Central memory CD8-positive, alpha-beta T cell (primary cell): ENCODE results near the gene C4orf50.
A peak's percentile ranks its signal among the peaks of the same experiment; 100 is the strongest.
"Not testable (repeated sequence)": the region's sequence is repeated elsewhere in the genome, so short reads cannot be mapped to it uniquely, and the experiment has no call there.

Experiments used
- ATAC-seq: fragments of 150-1000 bp; cut with Tn5 transposase; replicated peaks from 2 replicates; pipeline ENCODE4 v1.10.0; 2022; ENCODE audit warnings: mild to moderate bottlenecking, moderate FRiP score, moderate number of reproducible peaks; ENCODE audit not compliant: poor library complexity, severe bottlenecking; ENCODE audit errors: extremely low read depth
- DNase-seq, 2 donors: peaks; one replicate each; pipeline ENCODE4 v3.0.0; 2021; ENCODE audit warnings: low spot score in 2 of 2
- H3K27ac Mint-ChIP-seq: one replicate; pipeline ENCODE4 v1.8.0; 2022; ENCODE audit warnings: low read depth, mild to moderate bottlenecking, moderate library complexity, mixed read lengths
- H3K27me3 Mint-ChIP-seq: one replicate; pipeline ENCODE4 v1.8.0; 2022; ENCODE audit warnings: mixed read lengths
- H3K36me3 Mint-ChIP-seq: one replicate; pipeline ENCODE4 v1.8.0; 2022; ENCODE audit warnings: mild to moderate bottlenecking, moderate library complexity, mixed read lengths; ENCODE audit not compliant: insufficient read depth
- H3K4me1 Mint-ChIP-seq: one replicate; pipeline ENCODE4 v1.8.0; 2022; ENCODE audit warnings: mixed read lengths
- H3K4me3 Mint-ChIP-seq: one replicate; pipeline ENCODE4 v1.8.0; 2022; ENCODE audit warnings: mild to moderate bottlenecking, moderate library complexity, mixed read lengths
- H3K9me3 Mint-ChIP-seq: one replicate; pipeline ENCODE4 v1.8.0; 2022; ENCODE audit warnings: mixed read lengths

Gene C4orf50

DNA sequence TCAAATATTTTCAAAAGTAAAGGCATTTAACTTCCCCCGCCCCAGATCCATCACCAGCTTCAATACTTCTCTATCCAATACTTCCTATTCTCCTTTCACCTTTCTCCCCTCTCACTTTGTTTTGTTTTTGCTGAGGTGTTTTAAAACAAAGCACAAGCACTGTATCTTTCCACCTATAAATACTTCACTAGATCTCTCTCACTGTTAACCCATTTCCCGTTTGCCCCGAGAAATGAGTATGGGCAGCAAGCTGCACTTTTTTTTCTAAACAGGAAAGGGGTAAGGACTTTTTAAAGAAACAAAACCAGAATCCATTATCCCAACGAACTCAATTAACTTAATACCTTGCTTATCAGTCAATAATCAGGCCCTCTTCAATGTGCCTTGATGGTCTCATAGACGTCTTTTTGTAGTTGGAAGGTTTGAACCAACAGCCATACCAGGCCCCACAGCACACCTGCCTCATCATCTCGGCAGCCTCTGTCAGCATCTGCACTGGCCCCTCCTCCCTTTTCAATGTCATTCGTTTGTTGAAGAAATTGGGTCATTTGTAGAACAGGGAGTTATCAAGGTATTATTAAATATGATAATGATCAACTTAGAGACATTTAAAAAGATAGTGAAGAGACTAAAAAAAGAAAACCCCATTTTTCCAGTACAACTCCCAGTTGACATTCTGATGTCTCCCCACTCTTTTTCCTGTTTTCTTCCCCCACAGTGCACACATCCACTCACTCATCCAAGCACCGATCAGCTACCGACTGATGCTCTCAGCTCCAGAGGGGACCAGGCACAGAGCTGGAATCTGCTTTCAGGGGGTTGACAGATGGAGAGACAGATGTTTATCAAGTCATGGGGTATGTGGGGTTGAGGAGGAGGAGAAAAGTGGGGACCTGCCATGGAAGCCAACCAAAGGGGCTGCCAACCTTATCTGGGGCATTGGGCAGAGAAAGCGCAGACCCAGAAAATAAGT lies 151.1 kb downstream of the C4orf50 start:
- H3K36me3 Mint-ChIP-seq = no peaks in the 10 kb centered on the region
- H3K27ac Mint-ChIP-seq = peak overlapping the region; percentile 12
- no peak for DNase-seq
- H3K4me1 Mint-ChIP-seq = peaks cover 24% of the 10 kb centered on the region
- peaks cover 46% of the 10 kb centered on the region for H3K27me3 Mint-ChIP-seq
- no peak for ATAC-seq
- peak overlapping the region; percentile 10 for H3K4me3 Mint-ChIP-seq
- no peaks in the 10 kb centered on the region for H3K9me3 Mint-ChIP-seq

DNA sequence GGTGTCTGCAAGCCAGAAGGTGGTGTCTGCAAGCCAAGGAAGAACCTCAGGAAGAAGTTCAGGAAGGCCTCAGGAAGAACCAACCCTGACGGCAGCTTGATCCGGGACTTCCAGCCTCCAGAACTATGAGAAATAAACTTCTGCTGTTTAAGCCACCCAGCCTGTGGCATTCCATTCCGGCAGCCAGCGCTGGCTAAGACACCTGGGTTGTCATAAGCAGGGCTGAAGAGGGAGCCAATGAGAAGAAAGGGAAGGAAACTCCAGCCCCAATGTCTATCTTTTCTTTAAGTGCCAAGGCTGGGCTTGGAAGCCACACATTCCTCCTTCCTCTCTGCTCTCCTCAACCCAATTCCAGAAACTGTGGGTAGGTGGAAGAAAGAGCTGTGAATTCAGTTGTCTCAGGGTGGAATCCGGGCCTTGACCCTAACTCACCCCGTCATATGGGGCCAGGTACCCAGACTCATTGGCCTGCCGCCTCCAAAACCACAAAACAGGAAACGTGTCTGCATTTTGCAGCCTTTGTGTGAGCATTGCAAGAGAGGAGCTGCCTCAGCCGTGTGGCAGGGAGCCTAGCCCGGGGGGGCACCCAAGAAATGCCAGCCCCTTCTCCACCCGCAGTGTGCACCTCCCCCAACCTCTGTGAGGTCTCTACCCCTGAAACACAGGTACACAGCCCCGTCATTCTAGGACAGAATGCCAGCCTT lies 152.2 kb downstream of the C4orf50 start:
- peaks cover 40% of the 10 kb centered on the region for H3K27me3 Mint-ChIP-seq
- DNase-seq (no peak), ATAC-seq (peak; percentile 40)
- H3K36me3 Mint-ChIP-seq = no peaks in the 10 kb centered on the region
- H3K4me1 Mint-ChIP-seq = peaks cover 24% of the 10 kb centered on the region
- peak overlapping the region; percentile 26 for H3K4me3 Mint-ChIP-seq
- H3K9me3 Mint-ChIP-seq = no peaks in the 10 kb centered on the region
- no peak overlapping the region for H3K27ac Mint-ChIP-seq

DNA sequence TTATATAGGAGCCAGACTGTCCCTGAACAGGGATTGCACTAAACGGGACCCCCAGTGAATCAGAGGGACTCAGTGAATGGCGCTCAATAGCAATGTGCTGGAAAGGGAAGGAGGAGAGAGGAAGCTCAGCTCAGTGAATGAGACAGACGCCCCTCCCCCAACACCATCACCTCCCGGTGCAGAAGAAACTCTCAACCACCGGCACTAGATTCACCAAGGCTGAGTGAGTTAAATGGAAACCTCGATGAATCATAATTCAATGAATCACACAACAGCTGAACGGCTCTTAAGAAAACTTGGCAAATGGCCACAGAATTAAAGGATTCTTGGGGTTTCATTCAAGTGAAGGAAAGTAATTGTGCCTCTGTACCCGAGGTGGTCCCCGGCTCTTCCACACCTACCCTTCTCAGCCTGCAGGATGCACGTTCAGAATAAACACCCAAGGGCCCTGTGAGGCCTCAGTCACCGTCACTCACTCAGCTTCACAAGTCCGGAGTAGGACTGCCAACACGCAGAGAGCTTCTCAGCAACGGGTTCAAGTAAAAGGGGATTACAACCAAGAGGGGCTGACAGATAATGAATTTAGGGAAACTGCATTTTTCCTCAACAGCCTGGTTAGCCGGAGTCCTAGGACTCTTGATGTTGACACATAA lies 154.6 kb downstream of the C4orf50 start:
- no peaks in the 10 kb centered on the region for H3K9me3 Mint-ChIP-seq
- peaks cover 28% of the 10 kb centered on the region for H3K27me3 Mint-ChIP-seq
- DNase-seq = no peak
- H3K4me3 Mint-ChIP-seq = no peak overlapping the region
- H3K27ac Mint-ChIP-seq = no peak overlapping the region
- H3K4me1 Mint-ChIP-seq = peaks cover 24% of the 10 kb centered on the region
- ATAC-seq = no peak
- no peaks in the 10 kb centered on the region for H3K36me3 Mint-ChIP-seq

DNA sequence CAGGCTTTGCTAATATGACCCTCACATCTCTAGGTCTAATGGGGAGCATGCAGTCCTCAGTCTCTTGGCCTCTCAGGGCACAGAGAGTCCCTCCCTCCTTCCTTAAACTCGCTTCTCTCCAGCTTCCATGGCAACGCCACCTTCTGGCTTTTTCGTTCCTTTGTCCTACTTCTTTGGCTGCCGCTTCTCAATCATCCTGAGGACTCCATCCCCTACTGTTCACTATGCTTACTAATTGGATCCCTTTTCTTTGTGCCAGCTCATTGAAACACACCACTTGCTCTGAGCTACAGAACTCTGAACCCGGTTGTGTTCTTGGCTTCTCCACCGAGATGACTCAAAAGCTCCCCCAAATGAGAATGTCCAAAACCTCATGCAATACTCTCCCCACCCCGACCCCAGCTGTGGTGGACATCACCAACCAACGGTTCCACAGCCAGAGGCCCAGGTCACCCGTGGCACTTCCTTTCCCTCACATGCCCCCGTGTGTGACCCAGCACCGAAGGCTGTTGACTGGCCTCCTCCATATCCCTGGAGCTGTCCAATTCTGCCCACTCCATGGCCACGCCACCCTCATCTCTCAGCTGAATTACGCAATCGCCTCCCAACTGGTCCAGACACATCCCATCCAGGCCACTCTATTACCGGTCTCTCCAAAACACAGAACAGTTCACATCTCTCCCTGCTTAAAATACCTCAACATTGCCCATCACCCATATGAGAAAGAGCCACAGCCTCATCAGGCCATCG lies 160.0 kb downstream of the C4orf50 start:
- Mint-ChIP-seq H3K9me3 (no peaks in the 10 kb centered on the region), H3K27me3 (peaks cover 9% of the 10 kb centered on the region), H3K4me3 (no peak overlapping the region), H3K27ac (no peak overlapping the region), H3K4me1 (no peaks in the 10 kb centered on the region), H3K36me3 (no peaks in the 10 kb centered on the region)
- no peak for DNase-seq
- ATAC-seq = no peak

DNA sequence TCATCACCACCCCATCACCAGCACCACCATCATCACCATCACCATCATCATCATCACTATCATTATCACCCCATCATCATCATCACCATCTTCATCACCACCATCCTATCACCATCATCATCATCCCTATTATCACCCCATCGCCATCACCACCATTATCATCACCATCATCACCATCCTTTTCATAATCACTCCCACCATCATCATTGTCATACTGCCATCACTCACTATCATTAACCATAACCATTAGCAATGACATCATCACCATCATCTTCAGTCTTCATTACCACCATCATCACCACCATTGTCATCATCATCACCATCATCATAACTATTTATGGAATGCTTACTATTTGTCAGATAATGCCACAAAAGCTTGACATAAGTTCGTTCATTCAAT lies 161.0 kb downstream of the C4orf50 start:
- no peak overlapping the region for H3K27ac Mint-ChIP-seq
- H3K36me3 Mint-ChIP-seq = no peaks in the 10 kb centered on the region
- H3K27me3 Mint-ChIP-seq = peaks cover 5% of the 10 kb centered on the region
- DNase-seq (no peak), ATAC-seq (no peak)
- no peaks in the 10 kb centered on the region for H3K4me1 Mint-ChIP-seq
- no peaks in the 10 kb centered on the region for H3K9me3 Mint-ChIP-seq
- H3K4me3 Mint-ChIP-seq = no peak overlapping the region

DNA sequence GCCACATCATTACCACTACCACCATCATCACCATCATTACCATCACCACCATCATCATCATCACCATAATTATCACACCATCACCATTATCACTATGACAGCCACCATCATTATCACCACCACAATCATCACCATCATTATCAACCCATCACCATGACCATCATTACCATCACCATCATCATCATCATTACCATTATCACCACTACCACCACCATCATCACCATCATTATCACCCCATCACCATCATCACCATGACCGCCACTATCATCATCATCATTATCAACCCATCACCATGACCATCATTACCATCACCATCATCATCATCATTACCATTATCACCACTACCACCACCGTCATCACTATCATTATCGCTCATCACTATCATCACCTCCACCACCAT lies 161.9 kb downstream of the C4orf50 start:
- H3K27me3 Mint-ChIP-seq, H3K36me3 Mint-ChIP-seq, DNase-seq, H3K4me3 Mint-ChIP-seq, H3K4me1 Mint-ChIP-seq, H3K9me3 Mint-ChIP-seq, H3K27ac Mint-ChIP-seq, ATAC-seq: not testable (repeated sequence)

DNA sequence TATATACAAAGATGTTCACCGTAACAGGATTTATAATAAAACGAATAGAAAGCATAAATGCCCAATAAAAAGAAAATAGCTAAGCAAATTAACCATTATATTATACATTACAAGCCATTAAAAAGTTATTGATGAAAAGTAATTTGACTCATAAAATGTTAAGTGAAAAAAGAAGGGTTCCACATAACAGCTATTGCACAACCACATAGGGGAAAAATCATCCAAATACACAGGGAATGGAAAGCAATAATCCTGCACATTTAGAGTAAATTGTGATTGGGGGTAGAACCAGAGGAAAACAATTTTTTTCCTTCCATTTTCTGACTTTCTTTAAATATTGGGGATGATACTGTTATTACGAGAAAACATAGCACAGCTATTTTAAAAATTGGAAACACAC lies 163.3 kb downstream of the C4orf50 start:
- no peaks in the 10 kb centered on the region for H3K9me3 Mint-ChIP-seq
- no peak for DNase-seq
- no peaks in the 10 kb centered on the region for H3K4me1 Mint-ChIP-seq
- no peaks in the 10 kb centered on the region for H3K36me3 Mint-ChIP-seq
- ATAC-seq = no peak
- no peak overlapping the region for H3K4me3 Mint-ChIP-seq
- no peak overlapping the region for H3K27ac Mint-ChIP-seq
- peaks cover 19% of the 10 kb centered on the region for H3K27me3 Mint-ChIP-seq

DNA sequence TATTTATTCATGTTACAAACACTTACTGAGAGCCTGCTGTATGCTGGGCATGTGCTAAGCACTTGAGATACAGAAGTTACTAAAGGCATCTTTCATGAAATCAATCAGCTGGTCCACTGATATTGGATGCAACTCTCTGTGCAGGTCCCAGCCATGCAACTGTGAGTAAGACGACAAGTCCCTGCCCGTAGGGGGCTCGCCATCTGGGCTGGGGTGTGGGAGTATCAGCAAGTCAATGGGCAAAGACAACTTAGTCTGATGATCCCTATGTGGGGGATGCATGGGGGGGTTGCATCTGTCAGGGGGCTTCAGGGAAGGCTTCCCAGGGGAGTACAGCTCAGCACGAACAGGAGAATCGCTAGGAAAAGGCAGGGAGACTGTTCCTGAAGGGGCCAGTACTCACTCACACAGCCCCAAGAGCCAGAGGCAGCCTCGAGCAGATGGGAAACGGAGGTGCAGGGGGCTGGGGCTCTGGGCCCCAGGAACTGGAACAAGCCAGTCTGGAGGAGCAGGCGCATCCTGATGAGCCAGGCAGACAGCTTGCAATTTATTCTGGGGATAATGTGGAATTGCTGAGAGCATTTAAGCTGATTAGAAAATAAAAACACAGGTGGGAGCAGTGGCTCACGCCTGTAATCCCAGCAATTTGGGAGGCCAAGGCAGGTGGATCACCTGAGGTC lies 165.6 kb downstream of the C4orf50 start:
- H3K4me1 Mint-ChIP-seq = no peaks in the 10 kb centered on the region
- no peaks in the 10 kb centered on the region for H3K9me3 Mint-ChIP-seq
- H3K36me3 Mint-ChIP-seq = no peaks in the 10 kb centered on the region
- H3K4me3 Mint-ChIP-seq = no peak overlapping the region
- DNase-seq = no peak
- H3K27ac Mint-ChIP-seq = no peak overlapping the region
- ATAC-seq = no peak
- H3K27me3 Mint-ChIP-seq = peaks cover 41% of the 10 kb centered on the region

DNA sequence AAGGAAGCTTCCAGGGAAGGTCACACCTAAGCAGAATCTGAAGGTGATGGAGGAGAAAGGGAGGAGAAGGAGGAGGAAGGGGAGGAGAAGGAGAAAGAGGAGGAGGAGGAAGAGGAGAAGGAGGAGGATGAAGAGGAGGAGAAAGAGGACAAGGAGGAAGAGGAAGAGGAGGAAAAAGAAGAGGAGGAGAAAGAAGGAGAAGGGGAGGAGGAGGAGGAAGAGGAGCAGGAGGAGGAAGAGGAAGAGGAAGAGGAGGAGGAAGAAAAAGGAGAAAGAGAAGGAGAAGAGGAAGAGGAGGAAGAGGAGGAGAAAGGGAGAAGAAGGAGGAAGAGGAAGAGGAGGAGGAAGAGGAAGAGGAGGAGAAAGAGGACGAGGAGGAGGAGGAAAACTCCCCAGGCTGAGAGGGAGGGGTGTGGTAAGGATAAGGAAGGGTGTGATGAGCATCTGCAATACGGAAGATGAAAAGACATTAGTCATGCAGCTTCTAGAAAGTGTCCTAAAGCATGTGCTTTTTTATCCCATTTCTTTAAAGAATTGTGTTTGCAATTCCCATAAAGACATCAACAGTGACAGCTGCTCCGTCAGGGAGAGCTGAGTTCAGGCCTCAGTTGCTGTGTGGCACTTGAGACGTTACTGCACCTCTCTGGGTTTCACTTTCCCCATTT lies 166.5 kb downstream of the C4orf50 start:
- ATAC-seq = no peak
- DNase-seq = no peak
- H3K9me3 Mint-ChIP-seq = no peaks in the 10 kb centered on the region
- H3K4me1 Mint-ChIP-seq = no peaks in the 10 kb centered on the region
- H3K4me3 Mint-ChIP-seq = no peak overlapping the region
- H3K27me3 Mint-ChIP-seq = peaks cover 45% of the 10 kb centered on the region
- H3K27ac Mint-ChIP-seq = no peak overlapping the region
- no peaks in the 10 kb centered on the region for H3K36me3 Mint-ChIP-seq
